IMR-90 (cell line): ENCODE measurements around the gene H1-8. TPM values are rescaled to one million over a fixed set of nuclear protein-coding genes. Genes with fewer than 3 reads are reported as not detected.
A peak's percentile ranks its signal among the peaks of the same experiment; 100 is the strongest.

Experiments
- ATAC-seq: fragments of 200-7000 bp; cut with Tn5 transposase; 2 replicates; pipeline ENCODE4 v1.9.1; 2020; ENCODE audit warnings: low read depth, mild to moderate bottlenecking, moderate library complexity
- BruUV-seq: library from RNA; stranded (reverse); fragments of 400-500 nt; replicated peaks from 2 replicates; lab custom pipeline; 2021; lab: Mats Ljungman, UMichigan
- CTCF ChIA-PET: fragments of 300-600 bp; formaldehyde crosslinking; extraction: SDS; loops from one replicate; lab custom pipeline; 2021; ENCODE audit warnings: antibody characterized with exemption; lab: Yijun Ruan, JAX
- POLR2A ChIA-PET: fragments of 300-600 bp; sonication (Branson Sonifier 250); formaldehyde crosslinking; loops from one replicate; lab custom pipeline; 2022; ENCODE audit warnings: antibody characterized with exemption; ENCODE audit not compliant: unreplicated experiment; lab: Charles Lee
- DNase-seq: peaks from one replicate; pipeline ENCODE4 v3.0.0; 2013
- H2AFZ ChIP-seq: replicated peaks from 2 replicates; pipeline ENCODE3; 2013; ENCODE audit warnings: low read length, mild to moderate bottlenecking; ENCODE audit not compliant: poor library complexity
- H2AK5ac ChIP-seq: 2 replicates; pipeline ENCODE4 v1.6.1; 2013; ENCODE audit warnings: low read depth, low read length, inconsistent platforms
- H2AK9ac ChIP-seq: replicated peaks from 2 replicates; pipeline ENCODE3; 2013; ENCODE audit warnings: mild to moderate bottlenecking, low read depth, low read length, moderate library complexity; ENCODE audit not compliant: poor library complexity
- H2BK120ac ChIP-seq: 2 replicates; pipeline ENCODE4 v1.6.1; 2013; ENCODE audit warnings: low read depth, low read length, inconsistent platforms
- H2BK15ac ChIP-seq: 3 replicates; pipeline ENCODE4 v1.6.1; 2013; ENCODE audit warnings: low read depth, low read length, inconsistent platforms
- H2BK20ac ChIP-seq: 2 replicates; pipeline ENCODE4 v1.6.1; 2013; ENCODE audit warnings: low read depth, mild to moderate bottlenecking, inconsistent platforms, low read length, moderate library complexity
- H2BK5ac ChIP-seq: 2 replicates; pipeline ENCODE4 v1.6.1; 2013; ENCODE audit warnings: mild to moderate bottlenecking, low read depth, low read length, inconsistent platforms; ENCODE audit not compliant: poor library complexity, severe bottlenecking
- H3K14ac ChIP-seq: replicated peaks from 2 replicates; pipeline ENCODE4 v1.6.1; 2013; ENCODE audit warnings: low read depth, low read length, inconsistent platforms
- H3K18ac ChIP-seq: 2 replicates; pipeline ENCODE4 v1.6.1; 2013; ENCODE audit warnings: low read depth, low read length, control low read depth
- H3K23ac ChIP-seq: 2 replicates; pipeline ENCODE4 v1.6.1; 2013; ENCODE audit warnings: low read depth, low read length, inconsistent platforms
- H3K27ac ChIP-seq: 2 replicates; pipeline ENCODE4 v1.5.1; 2013; ENCODE audit warnings: mild to moderate bottlenecking, control low read depth, low read length; ENCODE audit not compliant: insufficient read depth
- H3K27me3 ChIP-seq: 2 replicates; pipeline ENCODE4 v1.6.1; 2013; ENCODE audit warnings: low read length; ENCODE audit not compliant: control insufficient read depth, insufficient read depth
- H3K36me3 ChIP-seq: 2 replicates; pipeline ENCODE4 v1.6.1; 2013; ENCODE audit warnings: low read length, mixed read lengths; ENCODE audit not compliant: control insufficient read depth, insufficient read depth
- H3K4ac ChIP-seq: 2 replicates; pipeline ENCODE4 v1.6.1; 2013; ENCODE audit warnings: low read depth, low read length, inconsistent platforms
- H3K4me1 ChIP-seq: 2 replicates; pipeline ENCODE4 v1.6.1; 2013; ENCODE audit warnings: low read length, mixed read lengths; ENCODE audit not compliant: control insufficient read depth, insufficient read depth
- H3K4me2 ChIP-seq: 2 replicates; pipeline ENCODE4 v1.6.1; 2013; ENCODE audit warnings: low read depth, mild to moderate bottlenecking, control low read depth, low read length, moderate library complexity
- H3K4me3 ChIP-seq: 2 replicates; pipeline ENCODE4 v1.5.1; 2013; ENCODE audit warnings: low read depth, mild to moderate bottlenecking, control low read depth, low read length, moderate library complexity; ENCODE audit not compliant: insufficient read depth
- H3K56ac ChIP-seq: 2 replicates; pipeline ENCODE4 v1.6.1; 2013; ENCODE audit warnings: low read length, inconsistent platforms; ENCODE audit not compliant: insufficient read depth; ENCODE audit errors: extremely low read depth
- H3K79me1 ChIP-seq, 2 experiments: 2 replicates each; pipeline ENCODE4 v1.6.1; 2013; ENCODE audit warnings: low read length in 2 of 2, inconsistent platforms in 1 of 2, low read depth in 1 of 2
- H3K9ac ChIP-seq: 2 replicates; pipeline ENCODE4 v1.6.1; 2013; ENCODE audit warnings: low read depth, low read length, control low read depth
- H3K9me1 ChIP-seq: 2 replicates; pipeline ENCODE4 v1.6.1; 2013; ENCODE audit warnings: low read length, inconsistent platforms; ENCODE audit not compliant: insufficient read depth
- H3K9me3 ChIP-seq: 2 replicates; pipeline ENCODE4 v1.6.1; 2013; ENCODE audit warnings: low read length; ENCODE audit not compliant: control insufficient read depth, insufficient read depth
- H4K20me1 ChIP-seq: 2 replicates; pipeline ENCODE4 v1.6.1; 2013; ENCODE audit warnings: low read length, inconsistent platforms; ENCODE audit not compliant: insufficient read depth
- H4K5ac ChIP-seq: 2 replicates; pipeline ENCODE4 v1.6.1; 2013; ENCODE audit warnings: mild to moderate bottlenecking, low read depth, low read length, control low read depth
- H4K8ac ChIP-seq, 2 experiments: 2 replicates each; pipeline ENCODE4 v1.6.1; 2013; ENCODE audit warnings: low read depth in 2 of 2, low read length in 2 of 2, control low read depth in 1 of 2, inconsistent platforms in 1 of 2
- H4K91ac ChIP-seq: 2 replicates; pipeline ENCODE4 v1.6.1; 2013; ENCODE audit warnings: low read depth, low read length, inconsistent platforms; ENCODE audit not compliant: insufficient read depth
- BHLHE40 ChIP-seq: fragments of 150-350 bp; IDR thresholded peaks from 2 replicates; pipeline ENCODE4 v1.6.1; 2016; ENCODE audit warnings: mild to moderate bottlenecking, low read depth, low read length
- CEBPB ChIP-seq: IDR thresholded peaks from 2 replicates; pipeline ENCODE4 v1.6.1; 2012; ENCODE audit warnings: low read depth, low read length, improper control_type of control experiment
- CHD1 ChIP-seq: IDR thresholded peaks from 2 replicates; pipeline ENCODE4 v1.6.1; 2012; ENCODE audit warnings: low read depth, low read length, improper control_type of control experiment
- CTCF ChIP-seq: conservative IDR thresholded peaks from 2 replicates; pipeline ENCODE4 v1.5.1; 2012; ENCODE audit warnings: mild to moderate bottlenecking, low read depth, low read length, improper control_type of control experiment
- ELK1 ChIP-seq: fragments of 150-350 bp; IDR thresholded peaks from 2 replicates; pipeline ENCODE4 v1.6.1; 2016; ENCODE audit warnings: low read depth, mild to moderate bottlenecking, low read length, moderate library complexity, borderline replicate concordance
- MAFK ChIP-seq: IDR thresholded peaks from 2 replicates; pipeline ENCODE4 v1.6.1; 2012; ENCODE audit warnings: low read depth, low read length, improper control_type of control experiment
- NFE2L2 ChIP-seq: fragments of 150-350 bp; IDR thresholded peaks from 2 replicates; pipeline ENCODE4 v1.6.1; 2016; ENCODE audit warnings: low read depth, mild to moderate bottlenecking, low read length
- RCOR1 ChIP-seq: IDR thresholded peaks from 2 replicates; pipeline ENCODE4 v1.6.1; 2012; ENCODE audit warnings: mild to moderate bottlenecking, low read length, improper control_type of control experiment; ENCODE audit not compliant: insufficient replicate concordance
- SMC3 ChIP-seq: fragments of 150-350 bp; IDR thresholded peaks from 2 replicates; pipeline ENCODE4 v1.6.1; 2016; ENCODE audit warnings: low read depth, mild to moderate bottlenecking, antibody characterized with exemption, low read length, moderate library complexity
- WGBS, 2 experiments: methylation state at CpG; one replicate each; pipeline versions ENCODE4 v1.1.5 to v1.1.7; 2013; ENCODE audit warnings: missing lambda C conversion rate in 2 of 2; ENCODE audit not compliant: insufficient read length in 1 of 2; ENCODE audit errors: extremely low coverage in 2 of 2; 5-methylcytosine and 5-hydroxymethylcytosine counted together
- dilution Hi-C: fragments of 300-500 bp; cut with HindIII; formaldehyde crosslinking; loops from one replicate; pipeline ENCODE4 v1.14.3; 2018; ENCODE audit warnings: low sequenced_read_pairs; ENCODE audit not compliant: unreplicated experiment
- in situ Hi-C: fragments of 300-500 bp; cut with MboI; formaldehyde crosslinking; loops from 3 replicates; pipeline ENCODE4 v1.14.3; 2019; ENCODE audit warnings: low sequenced_read_pairs, inconsistent platforms, mixed read lengths
- intact Hi-C: fragments of 100-400 bp; cut with micrococcal nuclease; formaldehyde crosslinking; loops from 2 replicates; pipeline ENCODE4 v1.10.0; 2022
- polyA plus RNA-seq, 3 experiments: library from polyadenylated mRNA; depleted of rRNA; stranded (reverse); fragments of >200 nt; gene quantifications; 2 replicates each; pipeline ENCODE4 v1.2.3, GENCODE V29; 2012; ENCODE audit warnings: low replicate concordance in 1 of 3
- total RNA-seq: library from RNA; depleted of rRNA; stranded (reverse); fragments of >200 nt; gene quantifications from 2 replicates; pipeline ENCODE4 v1.2.3, GENCODE V29; 2012

H1-8 gene
- total and polyA plus RNA-seq, 2 of the 4 experiments (the other 2 are of a cell fraction): not detected

GRCh38 chr3:129594409-129594808 is 51.4 kb downstream of the H1-8 start:
- no peaks in the 10 kb centered on the region for H3K9me3 ChIP-seq
- dilution Hi-C loops (no loop called here), intact Hi-C loops (no loop called here), in situ Hi-C loops (no loop called here)
- no peak overlapping the region for H4K5ac ChIP-seq
- H2AK9ac ChIP-seq: no peak overlapping the region
- no peak overlapping the region for H3K18ac ChIP-seq
- WGBS, 2 experiments: no CpG with 5 or more reads among the region's 10 CpGs
- H3K9ac ChIP-seq: no peak overlapping the region
- ChIA-PET POLR2A (no interaction called here), CTCF (no interaction called here)
- H3K27me3 ChIP-seq: no peaks in the 10 kb centered on the region
- no TSS peak for BruUV-seq
- H2BK15ac ChIP-seq: 0 out of 3 replicates have a peak overlapping the region, but pooled peaks have one; percentile 10
- no peak overlapping the region for H2BK20ac ChIP-seq
- H2BK120ac ChIP-seq: peak overlapping the region; percentile 70; the same call in 1 of the 2 replicates
- no peak for DNase-seq
- H3K4me2 ChIP-seq: no peak overlapping the region
- peak overlapping the region; percentile 73 for H3K4ac ChIP-seq
- H2AK5ac ChIP-seq: peak overlapping the region; percentile 59
- H3K27ac ChIP-seq: no peak overlapping the region
- ATAC-seq: no peak
- H3K23ac ChIP-seq: peak overlapping the region; percentile 65; the same call in 1 of the 2 replicates
- peaks cover 26% of the 10 kb centered on the region for H3K9me1 ChIP-seq
- H3K4me3 ChIP-seq: no peak overlapping the region
- no peak overlapping the region for H4K91ac ChIP-seq
- H2BK5ac ChIP-seq: no peak overlapping the region
- H3K56ac ChIP-seq: no peak overlapping the region
- no peaks in the 10 kb centered on the region; the same call in 1 of the 2 replicates for H4K20me1 ChIP-seq
- no peaks in the 10 kb centered on the region for H3K36me3 ChIP-seq
- peaks cover 49% of the 10 kb centered on the region for H3K4me1 ChIP-seq
- no peak overlapping the region for H3K14ac ChIP-seq
- TF ChIP-seq SMC3 (no peak), CTCF (no peak), BHLHE40 (no peak), ELK1 (no peak), CHD1 (no peak), RCOR1 (no peak), MAFK (no peak), NFE2L2 (no peak), CEBPB (no peak)
- H3K79me1 ChIP-seq: peaks cover 27 to 87% of the 10 kb centered on the region in 2 experiments; a peak in 3 of 4 replicates
- peak overlapping the region in 1 of 2 experiments; percentile 35; a peak in 1 of 4 replicates for H4K8ac ChIP-seq
- peak overlapping the region; percentile 24 for H2AFZ ChIP-seq
